Uterus (tissue), 2 donors: ENCODE results near the gene CRISPLD2.

ENCODE experiments used
- CTCF ChIP-seq, 4 experiments: fragments of 200-600 bp in 2 of 4; fragments of 450-650 bp in 2 of 4; sonication (generic) in 2 of 4; IDR thresholded peaks; one replicate each; pipeline ENCODE4 v1.5.1; 2016 to 2019; ENCODE audit warnings: antibody characterized with exemption in 4 of 4, mild to moderate bottlenecking in 2 of 4, moderate library complexity in 1 of 4
- POLR2A ChIP-seq, 2 donors: fragments of 450-650 bp; IDR thresholded peaks; one replicate each; pipeline ENCODE4 v1.6.1; 2016; ENCODE audit warnings: antibody characterized with exemption in 2 of 2, mild to moderate bottlenecking in 1 of 2, moderate library complexity in 1 of 2

GRCh38 chr16:84845496-84846002 lies 25.8 kb downstream of the CRISPLD2 start:
- TF ChIP-seq CTCF (IDR thresholded peaks at IDR 0.05) (no peak), POLR2A (IDR thresholded peaks at IDR 0.05) (no peak)
